HG03558 (cell line): ENCODE results near the gene SMOC2.

Experiments
- ATAC-seq: cut with Tn5 transposase; IDR thresholded peaks from one replicate; pipeline ENCODE4 v1.9.1; 2021; ENCODE audit warnings: moderate number of reproducible peaks; ENCODE audit not compliant: unreplicated experiment; ENCODE audit errors: extremely low read depth

SMOC2 gene

DNA sequence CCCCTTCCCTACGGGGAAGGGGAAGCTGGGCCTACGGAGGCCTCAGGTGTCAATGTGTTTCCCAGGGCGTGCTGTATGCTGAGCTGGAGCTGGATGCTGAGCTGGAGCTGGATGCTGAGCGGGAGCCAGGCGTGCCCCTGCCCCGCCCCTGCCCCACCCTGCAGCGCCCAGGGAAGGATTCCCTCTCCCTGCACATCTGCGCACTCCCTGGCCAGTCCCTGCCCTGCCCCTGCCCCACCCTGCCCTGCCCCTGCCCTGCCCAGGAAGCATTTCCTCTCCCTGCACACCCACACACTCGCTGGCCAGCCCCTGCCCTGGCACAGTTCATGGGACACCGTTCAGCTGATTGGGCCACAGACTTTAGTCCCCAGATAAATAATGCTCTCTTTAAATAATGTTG lies 196.8 kb downstream of the SMOC2 start:
- no peak for ATAC-seq

DNA sequence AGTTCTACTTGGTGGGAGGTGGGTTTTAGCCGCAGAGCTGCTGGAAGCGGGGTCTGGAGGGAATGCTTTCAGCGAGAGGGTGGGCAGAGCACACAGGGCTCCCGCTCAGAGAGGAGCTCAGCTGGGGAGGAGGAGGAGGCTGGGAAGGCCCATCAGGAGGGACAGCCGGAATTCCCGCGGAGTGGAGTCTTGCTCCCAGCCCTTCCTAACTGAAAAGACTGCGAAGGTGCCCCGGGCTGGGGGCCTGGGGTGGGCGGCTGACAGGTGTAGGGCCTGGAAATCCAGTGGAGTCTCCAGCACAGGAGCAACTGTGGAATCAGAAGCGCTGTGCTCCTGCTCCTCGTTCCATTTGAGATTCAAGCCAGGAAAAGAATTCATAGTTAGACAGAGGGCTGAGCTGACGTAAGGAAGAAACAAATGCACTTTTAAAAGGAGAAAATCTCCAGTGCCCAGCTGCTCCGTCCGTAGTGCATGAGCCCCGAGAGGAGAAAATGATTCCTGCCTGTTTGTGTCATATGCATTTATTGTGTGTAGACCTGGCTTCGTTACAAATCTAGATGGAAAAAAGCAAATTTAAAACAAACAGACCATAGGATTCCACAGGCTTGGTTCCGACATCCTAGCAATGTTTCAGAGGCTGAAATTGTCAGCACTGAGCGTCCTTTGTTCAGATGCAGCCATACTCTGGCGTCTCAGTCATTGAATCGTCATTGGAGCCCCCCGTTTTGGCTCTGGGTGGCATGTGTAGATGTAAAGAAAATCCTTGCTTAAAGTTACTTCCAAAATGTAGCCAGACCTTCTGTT lies 197.7 kb downstream of the SMOC2 start:
- ATAC-seq = no peak

DNA sequence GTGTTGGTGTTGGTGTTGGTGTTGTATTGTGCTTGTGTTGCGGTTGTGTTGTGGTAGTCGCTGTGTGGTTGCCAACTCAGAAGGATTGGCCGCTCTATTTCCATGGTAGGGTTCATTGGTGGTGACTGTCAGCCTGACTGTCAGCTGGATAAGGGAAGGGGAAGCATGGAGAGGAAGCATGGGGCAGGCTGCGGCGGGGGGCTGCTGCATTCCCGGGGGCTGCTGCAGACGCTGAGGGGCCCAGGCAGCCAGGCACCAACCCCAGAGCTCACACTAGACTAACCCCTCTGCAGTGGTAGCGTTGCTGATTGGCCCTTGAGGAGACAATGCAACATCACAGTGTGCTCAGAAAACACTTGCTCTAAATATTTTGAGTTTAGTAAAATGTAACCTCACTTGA lies 199.2 kb downstream of the SMOC2 start:
- ATAC-seq = no peak

DNA sequence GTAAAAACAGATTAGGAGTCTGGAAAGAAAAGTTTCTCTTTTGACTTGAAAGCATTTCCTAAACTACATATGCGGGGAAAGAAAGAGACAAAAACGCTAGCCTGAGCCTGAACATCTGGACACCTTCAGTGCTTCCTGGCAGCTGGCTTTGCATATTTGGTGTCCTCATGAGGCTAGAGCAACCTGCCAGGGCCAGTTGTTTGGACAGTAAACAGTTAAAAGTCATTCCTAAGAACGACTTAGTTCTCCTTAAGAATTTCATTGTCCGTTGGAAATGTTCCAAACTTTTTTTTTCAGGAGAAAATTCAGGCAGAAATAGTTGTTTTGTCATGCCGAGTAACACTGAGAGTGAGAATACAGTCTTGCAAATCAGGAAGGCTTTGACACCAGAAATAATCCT lies 199.8 kb downstream of the SMOC2 start:
- ATAC-seq = no peak

DNA sequence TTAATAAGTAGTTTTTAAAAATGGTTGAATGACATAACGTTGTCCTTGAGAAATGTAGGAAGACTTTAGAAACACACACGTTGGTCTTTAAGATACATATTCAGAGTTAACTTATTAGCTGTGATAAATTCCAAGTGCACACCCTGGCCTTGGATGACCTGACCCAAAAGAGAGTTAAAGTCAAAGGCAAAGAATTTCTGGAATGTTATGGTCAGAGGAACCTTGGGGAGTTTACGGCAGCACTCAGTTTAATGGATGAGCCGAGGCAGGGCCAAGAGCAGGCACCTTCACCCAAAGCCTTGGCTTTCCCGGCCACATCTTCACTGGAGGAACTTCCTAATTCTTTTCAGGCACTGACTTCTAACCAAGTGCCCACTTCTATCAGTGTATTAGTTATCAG lies 200.5 kb downstream of the SMOC2 start:
- no peak for ATAC-seq

DNA sequence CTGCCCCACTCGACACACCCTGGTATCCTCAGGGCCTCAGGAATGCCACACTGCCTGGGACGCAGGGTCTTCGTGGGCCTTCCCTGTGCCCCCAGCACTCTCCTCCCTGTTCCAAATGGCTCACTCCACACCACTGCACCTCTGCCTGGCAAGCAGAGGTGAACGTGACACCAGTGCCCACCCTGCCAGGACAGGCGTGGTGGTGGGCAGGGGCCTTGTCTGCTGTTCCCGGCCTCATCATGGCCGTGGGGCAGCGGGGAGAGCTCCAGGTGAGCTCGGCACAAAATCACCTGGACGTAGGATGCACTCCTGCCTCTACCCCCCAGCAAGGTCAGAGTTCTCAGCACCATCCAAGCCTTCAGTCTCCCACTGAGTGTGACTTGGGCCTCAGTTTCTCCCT lies 202.4 kb downstream of the SMOC2 start:
- ATAC-seq = no peak

DNA sequence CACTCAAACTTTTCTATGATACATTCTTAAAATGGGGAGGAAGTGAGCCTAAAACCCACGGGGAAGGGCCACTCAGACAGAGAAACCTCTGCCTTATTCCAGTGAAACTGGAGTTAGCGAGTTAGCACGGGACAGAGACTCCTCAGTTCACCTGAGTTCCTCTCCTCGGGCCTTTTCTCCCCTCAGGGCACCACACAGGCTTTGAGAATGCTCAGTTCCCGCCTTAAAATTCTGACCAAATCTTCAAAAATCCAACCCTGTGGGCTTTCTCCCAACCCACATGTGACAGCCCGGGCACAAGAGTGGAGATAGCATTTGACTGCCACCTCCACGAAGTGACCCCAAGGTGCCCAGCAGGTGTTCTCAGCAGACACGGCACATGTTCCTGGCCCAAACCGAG lies 204.3 kb downstream of the SMOC2 start:
- no peak for ATAC-seq

DNA sequence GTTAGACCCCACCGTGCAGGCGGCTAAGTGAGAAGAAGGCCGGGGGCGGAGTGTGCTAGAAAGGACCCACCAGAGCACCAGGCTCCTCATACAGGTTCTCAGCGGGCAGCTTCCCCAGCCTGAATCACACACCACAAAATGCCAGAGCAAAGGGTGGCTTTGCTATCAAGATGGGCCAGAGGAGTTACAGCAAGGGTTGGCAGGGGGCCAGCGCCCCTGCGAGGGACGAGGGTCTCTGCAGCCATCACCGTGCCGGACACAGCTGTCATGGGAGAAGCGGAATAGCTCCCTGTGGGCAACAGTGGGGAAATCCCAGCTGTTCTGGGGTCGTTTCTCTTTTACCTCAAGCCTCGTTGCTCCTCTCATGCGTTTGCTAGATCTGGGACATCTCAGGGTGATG lies 206.3 kb downstream of the SMOC2 start:
- no peak for ATAC-seq

DNA sequence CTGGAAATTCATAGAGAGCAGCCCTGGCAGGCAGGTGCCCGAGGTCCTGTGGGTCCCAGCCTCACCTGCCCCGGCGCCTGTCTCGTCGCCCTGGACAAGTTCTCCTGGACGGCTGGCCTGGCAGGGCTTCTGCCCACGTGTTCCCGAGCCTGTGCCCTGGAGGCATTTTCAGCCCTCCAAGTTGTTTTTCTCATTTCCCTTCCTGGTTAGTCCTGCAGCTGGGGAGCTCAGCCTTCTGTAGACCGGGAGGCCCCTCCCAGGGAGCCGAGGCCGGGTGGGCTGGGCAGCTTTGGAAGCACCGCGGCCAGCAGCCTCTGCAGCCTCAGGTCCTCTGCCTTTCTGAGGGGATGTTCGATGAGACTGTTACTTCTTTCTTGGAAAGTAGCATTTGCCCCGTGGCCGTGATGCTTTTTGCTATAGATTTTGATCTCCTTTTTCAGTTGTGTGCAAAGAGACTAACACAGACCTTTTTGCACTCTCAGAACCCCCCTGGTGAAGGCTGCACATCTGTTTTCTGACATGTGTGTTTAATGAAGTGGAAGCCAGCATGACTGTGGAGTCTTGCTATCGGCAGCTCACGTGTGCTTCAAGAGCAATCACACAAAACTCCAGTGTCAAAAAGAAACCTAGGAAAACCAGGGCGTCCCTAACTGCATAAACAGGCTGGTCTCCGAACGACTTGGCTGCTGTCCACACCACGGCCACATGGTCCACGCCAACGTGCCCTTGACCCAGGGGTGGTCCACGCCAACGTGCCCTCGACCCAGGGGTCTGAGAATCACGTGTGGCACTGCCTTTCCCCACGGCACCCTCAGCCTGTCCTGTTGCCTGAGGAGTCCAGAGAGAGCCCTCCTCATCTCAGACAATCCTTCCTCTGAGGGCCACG lies 207.5 kb downstream of the SMOC2 start:
- no peak for ATAC-seq

DNA sequence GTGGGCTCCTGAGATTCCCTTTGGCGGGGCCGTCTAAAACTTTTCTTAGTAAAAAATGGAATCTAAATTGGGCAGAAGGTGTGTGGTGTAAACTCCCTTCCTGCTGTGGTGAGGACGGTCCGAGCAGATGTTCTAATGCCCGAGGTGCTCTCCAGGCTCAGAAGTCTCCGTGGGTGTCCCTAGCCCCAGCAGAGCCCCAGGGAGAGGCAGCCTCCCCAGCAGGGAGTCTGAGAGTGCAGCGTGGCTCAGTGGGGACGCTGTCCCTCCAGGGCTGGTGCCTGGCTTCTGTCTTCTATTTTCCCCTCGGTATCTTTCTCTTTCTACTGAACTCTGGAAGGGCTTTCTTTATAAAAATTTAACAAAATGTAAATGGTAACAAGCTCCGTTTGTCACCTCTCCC lies 208.2 kb downstream of the SMOC2 start:
- no peak for ATAC-seq

DNA sequence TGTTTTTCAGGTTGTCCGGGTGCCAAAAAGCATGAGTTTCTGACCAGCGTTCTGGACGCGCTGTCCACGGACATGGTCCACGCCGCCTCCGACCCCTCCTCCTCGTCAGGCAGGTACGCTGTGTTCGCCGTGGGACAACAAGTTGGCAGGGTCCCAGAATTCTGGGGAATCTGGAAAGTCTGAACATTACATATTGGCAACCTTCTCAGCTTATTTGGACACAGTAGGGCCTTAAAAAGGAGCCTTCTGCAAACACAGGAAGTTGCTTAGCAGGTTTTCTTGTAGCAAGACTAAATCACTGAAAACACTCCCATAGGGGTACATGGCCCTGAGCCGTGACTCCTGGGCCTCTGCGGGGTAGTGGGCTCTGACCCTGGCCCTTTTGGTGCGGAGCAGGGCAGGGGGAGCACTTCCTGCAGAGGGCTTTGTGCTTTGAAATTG lies 209.7 kb downstream of the SMOC2 start:
- no peak for ATAC-seq

DNA sequence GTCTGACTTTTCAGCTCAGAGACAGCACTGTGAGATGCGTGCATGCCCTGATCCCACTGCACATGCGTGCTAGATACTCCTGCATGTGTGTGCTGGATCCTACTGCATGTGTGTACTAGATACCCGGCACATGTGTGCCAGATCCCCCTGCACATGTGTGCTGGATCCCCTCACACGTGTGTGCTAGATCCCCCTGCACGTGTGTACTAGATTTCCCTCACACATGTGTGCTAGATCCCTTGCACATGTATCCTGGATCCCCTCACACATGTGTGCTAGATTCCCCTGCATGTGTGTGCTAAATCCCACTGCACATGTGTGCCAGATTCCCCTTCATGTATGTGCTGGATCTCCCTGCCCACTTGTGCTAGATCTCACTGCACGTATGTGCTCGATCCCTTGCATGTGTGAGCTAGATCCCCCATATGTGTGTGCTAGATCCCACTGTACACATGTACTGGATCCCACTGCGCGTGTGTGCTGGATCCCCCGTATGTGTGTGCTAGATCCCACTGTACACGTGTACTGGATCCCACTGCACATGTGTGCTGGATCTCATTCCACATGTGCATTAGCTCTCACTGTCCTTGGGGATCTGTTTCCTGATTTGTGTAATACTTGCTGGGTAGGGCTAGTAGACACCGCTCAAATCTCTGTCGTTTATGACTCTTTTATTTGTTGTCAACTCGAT lies 214.6 kb downstream of the SMOC2 start:
- no peak for ATAC-seq

DNA sequence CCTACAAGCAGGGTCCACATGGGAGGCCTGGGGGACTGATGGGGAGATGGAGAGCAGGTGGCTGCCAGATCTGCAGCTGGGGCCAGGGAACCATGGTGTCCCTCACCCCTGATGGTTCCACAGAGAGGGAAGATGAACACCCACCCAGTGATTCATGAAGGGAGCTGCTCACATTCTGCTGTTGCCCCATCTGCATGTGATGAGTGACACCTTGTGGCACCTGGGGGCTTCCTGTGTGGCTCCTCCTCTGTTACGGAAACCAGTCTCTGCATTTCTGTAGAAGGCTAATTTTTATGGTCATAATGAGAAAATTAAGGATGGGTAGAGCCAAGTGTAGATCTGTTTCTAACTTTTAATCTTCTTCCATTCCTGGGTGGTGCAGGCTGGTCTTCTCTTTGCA lies 217.1 kb downstream of the SMOC2 start:
- no peak for ATAC-seq

DNA sequence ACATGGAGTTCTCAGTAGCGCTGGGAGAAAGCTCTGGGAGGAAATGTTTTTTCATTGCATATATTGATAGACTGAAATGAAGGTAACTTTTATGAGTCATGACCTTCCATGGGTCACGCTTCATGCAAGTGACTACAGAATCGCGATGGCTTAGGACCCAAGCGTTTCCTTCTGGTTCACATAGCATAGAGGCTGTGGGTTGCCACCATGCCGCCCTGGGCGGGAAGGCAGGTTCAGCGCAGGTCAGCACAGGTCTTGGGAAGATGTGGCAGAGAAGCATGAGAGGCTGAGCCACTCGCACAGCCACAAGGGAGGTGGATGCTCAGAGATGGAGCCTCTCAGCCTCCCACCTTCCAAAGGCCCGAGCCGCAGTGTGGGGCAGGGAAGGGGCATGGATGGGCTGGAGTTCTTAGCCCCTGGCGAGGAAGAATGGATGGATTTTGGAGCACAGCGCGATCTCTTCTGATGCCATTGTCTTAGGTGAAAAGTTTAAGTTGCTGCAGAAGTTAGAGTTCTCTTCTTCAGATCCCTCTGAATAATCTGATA lies 219.5 kb downstream of the SMOC2 start:
- no peak for ATAC-seq

DNA sequence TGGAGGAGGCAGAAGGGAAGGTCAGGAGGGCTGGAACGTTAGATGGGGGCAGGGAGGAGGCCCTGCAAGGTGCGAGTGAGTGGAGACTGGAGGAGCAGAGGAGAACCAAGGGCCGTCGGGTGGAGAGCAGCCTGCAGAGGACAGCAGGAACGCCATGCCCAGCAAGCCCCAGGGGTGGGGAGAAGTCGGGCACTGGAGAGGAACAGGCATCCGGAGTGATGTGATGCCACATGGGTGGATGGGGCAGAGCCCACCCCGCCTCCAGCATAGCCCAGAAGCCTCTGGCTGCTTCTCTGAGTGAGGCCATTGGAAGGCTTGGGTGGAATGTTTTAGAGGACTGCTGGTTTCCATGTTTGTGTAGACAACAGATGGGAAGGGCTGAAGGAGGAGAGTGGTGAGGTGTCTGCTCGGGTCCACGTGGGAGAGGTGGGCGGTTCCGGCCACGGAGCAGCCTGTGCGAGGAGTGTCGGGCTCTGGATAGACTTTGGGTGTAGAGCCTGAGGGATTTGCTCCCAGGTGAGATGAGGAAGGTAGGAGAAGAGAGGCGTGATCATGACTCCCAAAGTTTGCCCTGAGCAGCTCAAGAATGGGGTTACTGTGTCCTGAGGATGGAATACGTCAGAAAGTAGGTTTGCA lies 221.4 kb downstream of the SMOC2 start:
- no peak for ATAC-seq

DNA sequence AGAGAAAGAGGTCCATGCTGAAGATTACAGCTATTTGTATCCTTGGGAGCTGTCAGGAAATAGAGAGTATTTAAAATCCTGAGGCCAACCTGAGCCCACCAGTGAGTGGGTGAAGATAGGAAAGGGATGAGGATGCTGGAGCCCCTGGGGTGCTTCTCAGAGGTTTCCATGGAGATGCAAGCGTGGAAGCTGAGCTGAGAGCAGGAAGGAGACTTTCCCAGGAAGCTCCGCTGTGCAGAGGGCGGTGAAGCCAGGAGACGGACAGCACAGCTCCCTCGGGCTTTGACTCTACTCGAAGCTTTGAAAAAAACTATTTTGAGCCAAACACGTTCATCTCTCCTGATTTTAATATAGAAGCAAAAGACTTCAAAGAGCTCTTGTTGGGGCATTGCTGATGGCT lies 222.1 kb downstream of the SMOC2 start:
- ATAC-seq = no peak

DNA sequence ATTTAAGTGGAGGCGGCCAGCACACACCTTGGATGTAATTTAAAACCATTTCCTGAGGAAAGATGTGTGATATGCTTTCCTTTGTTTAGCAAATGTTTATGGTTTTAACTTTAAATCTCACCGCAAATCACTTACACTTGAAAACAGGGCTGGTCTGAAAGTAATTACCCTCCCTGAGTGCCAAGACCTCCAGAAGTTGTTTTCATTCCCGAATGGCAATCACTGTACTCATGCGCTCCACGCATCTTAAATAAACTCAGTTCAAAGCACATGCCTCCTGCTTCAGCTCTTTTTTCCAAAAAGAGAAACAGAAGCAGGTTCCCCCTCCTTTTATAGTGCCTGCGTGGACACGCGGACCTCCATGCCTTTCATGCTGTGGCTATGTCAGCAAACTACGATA lies 224.0 kb downstream of the SMOC2 start:
- ATAC-seq = no peak

DNA sequence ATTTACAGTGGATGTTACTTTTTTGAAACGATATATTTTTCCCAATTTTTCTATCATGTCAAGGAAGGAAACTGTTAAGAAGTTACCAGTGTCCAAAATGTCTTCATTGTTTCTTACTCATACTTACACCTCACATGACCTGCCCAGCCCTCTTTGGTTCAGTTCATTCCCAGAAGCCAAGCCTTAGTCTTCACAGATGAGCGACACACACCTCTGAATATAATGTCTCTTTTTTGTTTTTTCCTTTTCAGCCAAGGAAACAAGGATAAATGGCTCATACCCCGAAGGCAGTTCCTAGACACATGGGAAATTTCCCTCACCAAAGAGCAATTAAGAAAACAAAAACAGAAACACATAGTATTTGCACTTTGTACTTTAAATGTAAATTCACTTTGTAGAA lies 225.2 kb downstream of the SMOC2 start:
- no peak for ATAC-seq

DNA sequence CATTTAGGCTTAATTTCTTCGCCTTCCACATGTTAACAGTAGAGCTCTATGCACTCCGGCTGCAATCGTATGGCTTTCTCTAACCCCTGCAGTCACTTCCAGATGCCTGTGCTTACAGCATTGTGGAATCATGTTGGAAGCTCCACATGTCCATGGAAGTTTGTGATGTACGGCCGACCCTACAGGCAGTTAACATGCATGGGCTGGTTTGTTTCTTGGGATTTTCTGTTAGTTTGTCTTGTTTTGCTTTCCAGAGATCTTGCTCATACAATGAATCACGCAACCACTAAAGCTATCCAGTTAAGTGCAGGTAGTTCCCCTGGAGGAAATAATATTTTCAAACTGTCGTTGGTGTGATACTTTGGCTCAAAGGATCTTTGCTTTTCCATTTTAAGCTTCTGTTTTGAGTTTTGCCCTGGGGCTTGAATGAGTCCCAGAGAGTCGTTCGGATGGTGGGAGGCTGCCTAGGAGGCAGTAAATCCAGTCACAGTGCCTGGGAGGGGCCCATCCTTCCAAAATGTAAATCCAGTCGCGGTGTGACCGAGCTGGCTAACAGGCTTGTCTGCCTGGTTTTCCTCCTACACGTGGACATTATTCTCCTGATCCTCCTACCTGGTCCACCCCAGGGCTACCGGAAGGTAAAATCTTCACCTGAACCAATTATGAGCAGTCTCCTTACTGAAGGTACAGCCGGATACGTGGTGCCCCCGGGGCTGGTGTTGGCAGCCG lies 225.9 kb downstream of the SMOC2 start:
- ATAC-seq = no peak

DNA sequence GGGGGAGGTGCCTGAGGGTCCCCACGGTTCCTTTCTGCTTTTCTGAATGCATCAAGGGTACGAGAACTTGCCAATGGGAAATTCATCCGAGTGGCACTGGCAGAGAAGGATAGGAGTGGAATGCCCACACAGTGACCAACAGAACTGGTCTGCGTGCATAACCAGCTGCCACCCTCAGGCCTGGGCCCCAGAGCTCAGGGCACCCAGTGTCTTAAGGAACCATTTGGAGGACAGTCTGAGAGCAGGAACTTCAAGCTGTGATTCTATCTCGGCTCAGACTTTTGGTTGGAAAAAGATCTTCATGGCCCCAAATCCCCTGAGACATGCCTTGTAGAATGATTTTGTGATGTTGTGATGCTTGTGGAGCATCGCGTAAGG lies 226.4 kb downstream of the SMOC2 start:
- ATAC-seq = no peak
